Calu3 (cell line): ENCODE results near the gene SP9. TPM values are rescaled to one million over a fixed set of nuclear protein-coding genes. Genes with fewer than 3 reads are reported as not detected.

Experiments
- BruUV-seq: library from RNA; stranded (reverse); fragments of 400-500 nt; replicated peaks from 2 replicates; lab custom pipeline; 2021; lab: Mats Ljungman, UMichigan
- CTCF ChIA-PET: fragments of 300-600 bp; sonication (Branson Sonifier 250); formaldehyde crosslinking; loops from one replicate; lab custom pipeline; 2022; ENCODE audit warnings: antibody characterized with exemption; lab: Charles Lee
- DNase-seq: peaks from one replicate; pipeline ENCODE4 v3.0.0; 2022
- H3K27ac Mint-ChIP-seq: one replicate; pipeline ENCODE4 v1.8.0; 2022; ENCODE audit warnings: mixed read lengths; ENCODE audit not compliant: unreplicated experiment
- H3K27me3 Mint-ChIP-seq: one replicate; pipeline ENCODE4 v1.8.0; 2022; ENCODE audit warnings: mixed read lengths; ENCODE audit not compliant: unreplicated experiment
- H3K36me3 Mint-ChIP-seq: one replicate; pipeline ENCODE4 v1.8.0; 2022; ENCODE audit warnings: mild to moderate bottlenecking, moderate library complexity, mixed read lengths; ENCODE audit not compliant: insufficient read depth, unreplicated experiment
- H3K4me1 Mint-ChIP-seq: one replicate; pipeline ENCODE4 v1.8.0; 2022; ENCODE audit warnings: mild to moderate bottlenecking, low read depth, mixed read lengths; ENCODE audit not compliant: unreplicated experiment
- H3K4me3 Mint-ChIP-seq: one replicate; pipeline ENCODE4 v1.8.0; 2022; ENCODE audit warnings: mild to moderate bottlenecking, low read depth, moderate library complexity, mixed read lengths; ENCODE audit not compliant: unreplicated experiment
- H3K9me3 Mint-ChIP-seq: one replicate; pipeline ENCODE4 v1.8.0; 2022; ENCODE audit warnings: low read depth, mixed read lengths; ENCODE audit not compliant: unreplicated experiment
- CTCF ChIP-seq: fragments of 200-600 bp; IDR thresholded peaks from one replicate; pipeline ENCODE4 v1.8.0; 2022; ENCODE audit warnings: antibody characterized with exemption; ENCODE audit not compliant: unreplicated experiment
- intact Hi-C: fragments of 100-400 bp; cut with micrococcal nuclease; formaldehyde crosslinking; loops from one replicate; pipeline ENCODE4 v1.10.0; 2022; ENCODE audit not compliant: unreplicated experiment
- total RNA-seq: library from RNA; stranded (reverse); gene quantifications from 2 replicates; pipeline ENCODE4 v1.2.3, GENCODE V29; 2022

SP9 gene
- total RNA-seq, 1 experiment from 2014 or later = not detected

GRCh38 chr2:174332217-174332963 is 2.4 kb upstream of the SP9 start:
- no TSS peak for BruUV-seq
- Mint-ChIP-seq H3K36me3 (peaks cover 10% of the 10 kb centered on the region), H3K4me1 (peaks cover 43% of the 10 kb centered on the region), H3K9me3 (no peaks in the 10 kb centered on the region), H3K27me3 (peaks cover 100% of the 10 kb centered on the region), H3K27ac (no peak overlapping the region), H3K4me3 (peak overlapping the region; percentile 47)
- intact Hi-C loops = no loop called here
- CTCF ChIA-PET = interaction anchor here (1.4 kb wide), 1 partner anchor 9 kb away, joined by 3 read pairs; no protein-coding TSS in a partner anchor
- DNase-seq = no peak
- no peak for TF ChIP-seq CTCF

GRCh38 chr2:174333017-174333371 is 1.8 kb upstream of the SP9 start:
- H3K27ac Mint-ChIP-seq = no peak overlapping the region
- TF ChIP-seq CTCF = no peak
- peak overlapping the region; percentile 47 for H3K4me3 Mint-ChIP-seq
- H3K27me3 Mint-ChIP-seq = peaks cover 100% of the 10 kb centered on the region
- H3K4me1 Mint-ChIP-seq = peaks cover 37% of the 10 kb centered on the region
- BruUV-seq = no TSS peak
- intact Hi-C loops = no loop called here
- H3K9me3 Mint-ChIP-seq = no peaks in the 10 kb centered on the region
- CTCF ChIA-PET = no interaction called here
- H3K36me3 Mint-ChIP-seq = peaks cover 10% of the 10 kb centered on the region
- DNase-seq = no peak

- peaks cover 100% of the 10 kb centered on the region for H3K27me3 Mint-ChIP-seq
- peak overlapping the region; percentile 47 for H3K4me3 Mint-ChIP-seq
- no peaks in the 10 kb centered on the region for H3K9me3 Mint-ChIP-seq
- CTCF ChIA-PET = no interaction called here
- peaks cover 36% of the 10 kb centered on the region for H3K4me1 Mint-ChIP-seq
- BruUV-seq = no TSS peak
- intact Hi-C loops = no loop called here
- TF ChIP-seq CTCF = no peak
- DNase-seq = no peak
- H3K27ac Mint-ChIP-seq = no peak overlapping the region
- peaks cover 10% of the 10 kb centered on the region for H3K36me3 Mint-ChIP-seq
These were observed 1.1 kb upstream of the SP9 start for GRCh38 chr2:174333372-174334277.

GRCh38 chr2:174334278-174334715 is 457 bp upstream of the SP9 start:
- no peak for DNase-seq
- CTCF ChIA-PET = interaction anchor here (0.5 to 0.6 kb wide), 2 partner anchors 29 to 1338 kb away, joined by 3 read pairs; no protein-coding TSS in a partner anchor
- BruUV-seq = no TSS peak
- intact Hi-C loops = no loop called here
- Mint-ChIP-seq H3K9me3 (no peaks in the 10 kb centered on the region), H3K27me3 (peaks cover 100% of the 10 kb centered on the region), H3K27ac (no peak overlapping the region), H3K4me1 (peaks cover 36% of the 10 kb centered on the region), H3K4me3 (peak overlapping the region; percentile 77), H3K36me3 (peaks cover 10% of the 10 kb centered on the region)
- no peak for TF ChIP-seq CTCF
